Retina (tissue), 1 donor: ENCODE results near the gene SLC6A3.
A peak's percentile ranks its signal among the peaks of the same experiment; 100 is the strongest.

ENCODE experiments used
- DNase-seq: peaks from one replicate; pipeline ENCODE4 v3.0.0-alpha.2; 2016

Gene SLC6A3

DNA sequence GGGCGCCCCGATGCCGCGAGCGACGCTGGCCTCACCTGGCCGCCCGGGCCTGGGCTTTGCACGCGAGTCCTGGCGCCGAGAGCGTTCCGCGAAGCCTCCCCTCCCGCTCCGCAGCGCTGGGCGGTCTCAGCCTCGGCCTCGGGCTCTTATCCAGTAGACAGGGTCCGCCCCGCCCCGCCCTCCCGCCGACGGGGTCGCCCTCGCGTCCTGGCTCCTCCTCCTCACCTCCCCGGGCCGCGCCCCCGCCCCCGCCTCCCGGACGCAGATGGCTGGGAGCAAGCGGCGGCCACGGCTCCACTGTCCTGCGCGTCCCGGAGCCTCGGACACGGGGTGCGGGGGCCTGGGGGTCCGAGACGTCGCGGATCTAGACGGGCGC lies at the start of gene SLC6A3:
SLC6A3 (minus strand) TSS at position 128 of the 376 bp plus-strand sequence. CDS start 2,243 bp downstream, outside the sequence.
- DNase-seq = peak; percentile 67

DNA sequence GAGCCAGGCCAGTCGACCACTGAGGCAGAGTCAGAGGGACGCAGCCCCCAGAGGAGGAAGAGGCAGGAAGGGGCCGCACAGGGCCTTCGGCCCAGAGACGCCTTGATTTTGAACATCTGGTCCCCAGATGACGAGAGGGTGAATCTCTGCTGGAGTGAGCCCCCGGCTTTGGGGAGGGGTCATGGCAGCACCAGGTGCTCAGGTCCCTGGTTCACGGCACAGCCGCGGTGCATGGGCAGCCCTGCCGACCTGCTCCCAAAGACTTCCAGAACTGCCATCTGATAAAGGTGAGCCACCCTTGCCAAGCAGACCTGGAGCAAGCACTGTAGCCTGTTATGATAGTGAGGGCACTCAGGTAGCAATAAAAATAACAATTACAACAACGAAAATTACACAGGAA lies 48.7 kb upstream of the SLC6A3 start:
- no peak for DNase-seq

GRCh38 chr5:1493413-1493812 lies 48.2 kb upstream of the SLC6A3 start:
- no peak for DNase-seq

- DNase-seq = no peak
Observed at GRCh38 chr5:1492757-1493156, 47.5 kb upstream of the SLC6A3 start.

GRCh38 chr5:1490376-1490775 lies 45.1 kb upstream of the SLC6A3 start:
- DNase-seq = no peak

DNA sequence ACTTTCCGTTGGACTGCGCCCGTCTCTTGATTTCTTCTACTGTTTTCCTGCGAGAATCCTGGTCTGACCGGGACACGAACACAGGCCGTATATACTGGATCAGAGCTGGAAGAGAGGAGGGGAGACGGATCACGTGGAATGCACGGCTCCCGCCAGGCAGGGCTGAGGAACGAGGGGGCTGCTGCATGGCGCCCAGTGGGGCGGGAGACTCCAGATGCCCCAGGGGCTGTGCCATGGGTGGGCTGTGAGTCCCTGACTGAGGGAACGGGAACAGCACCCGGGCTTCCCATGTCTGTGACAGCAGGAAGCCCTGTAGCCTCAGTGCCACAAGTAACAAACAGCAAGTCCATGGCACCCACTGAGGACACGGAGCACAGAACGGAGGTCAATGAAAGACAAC lies 44.5 kb upstream of the SLC6A3 start:
- no peak for DNase-seq

GRCh38 chr5:1488882-1489680 lies 43.8 kb upstream of the SLC6A3 start:
- no peak for DNase-seq

DNA sequence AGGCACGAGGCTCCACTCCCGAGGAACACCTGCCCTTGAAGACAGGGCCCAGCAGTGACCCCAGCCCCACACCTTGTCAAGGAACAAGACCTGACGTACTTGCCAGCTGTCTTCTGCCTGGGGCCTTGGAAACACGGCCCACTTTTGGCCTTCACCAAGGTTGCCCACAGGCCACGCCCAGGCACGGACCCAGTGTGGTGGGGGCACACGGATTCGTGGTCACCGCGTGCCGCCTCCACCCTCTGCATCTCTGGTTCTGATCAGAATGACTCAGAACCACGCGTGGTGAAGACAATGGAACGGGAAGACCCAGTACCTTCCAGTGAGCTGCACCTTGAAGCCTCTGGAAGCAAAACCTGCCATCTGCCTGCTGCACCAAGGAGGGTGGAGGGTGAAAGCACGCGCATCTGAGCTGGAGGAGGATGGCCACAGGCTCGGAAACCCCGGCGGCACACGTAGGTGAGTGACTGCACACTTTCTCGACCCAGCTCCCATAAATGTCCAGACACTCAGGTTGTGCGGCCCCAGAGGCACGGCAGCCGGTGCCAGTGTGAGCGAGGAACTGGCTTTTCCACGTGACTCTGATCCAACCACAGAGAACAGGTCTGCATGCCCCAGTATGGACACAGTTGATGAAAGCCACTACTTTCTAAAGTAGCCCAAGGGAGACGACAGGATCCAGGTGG lies 42.0 kb upstream of the SLC6A3 start:
- no peak for DNase-seq

DNA sequence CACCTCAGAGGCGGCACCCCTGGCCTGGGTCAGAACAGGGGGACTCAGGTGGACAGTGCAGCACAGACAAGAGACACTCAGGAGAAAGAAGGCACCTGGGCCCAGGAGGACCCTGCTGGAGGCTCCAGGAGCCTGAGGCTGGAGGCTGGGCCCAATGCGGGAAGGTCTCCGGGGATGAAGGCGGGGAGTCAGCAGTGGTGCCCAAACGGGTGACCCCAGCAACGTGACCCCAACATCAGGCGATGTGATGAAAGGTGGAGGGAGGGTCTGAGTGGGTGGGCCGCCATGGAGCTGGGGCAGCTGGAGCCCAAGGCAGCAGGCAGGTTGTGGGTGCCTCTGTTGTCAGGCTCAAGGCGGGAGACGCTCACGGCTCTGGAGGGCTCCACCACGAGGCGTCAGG lies 41.0 kb upstream of the SLC6A3 start:
- DNase-seq = no peak

DNA sequence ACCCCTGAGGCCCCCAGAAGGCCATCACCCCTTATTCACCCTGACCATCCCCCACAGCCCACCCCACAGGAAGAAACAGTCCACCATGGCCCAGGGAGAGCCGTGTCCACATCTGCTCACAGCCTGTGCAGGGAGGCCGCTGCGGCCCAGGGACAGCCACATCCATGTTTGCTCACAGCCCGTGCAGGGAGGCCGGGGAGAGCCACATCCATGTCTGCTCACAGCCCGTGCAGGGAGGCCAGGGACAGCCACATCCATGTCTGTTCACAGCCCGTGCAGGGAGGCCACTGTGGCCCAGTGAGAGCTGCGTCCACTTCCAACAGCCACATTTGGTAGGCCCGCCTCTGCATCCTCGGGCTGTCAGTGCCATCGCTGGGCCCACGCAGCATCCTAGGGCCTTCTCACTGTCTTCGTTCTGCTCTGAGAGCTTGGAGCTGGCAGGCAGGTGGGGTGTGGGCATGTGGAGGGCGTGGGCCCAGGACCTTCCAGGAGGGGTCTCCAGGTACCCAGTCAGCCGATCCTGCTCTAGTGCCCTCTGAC lies 40.4 kb upstream of the SLC6A3 start:
- no peak for DNase-seq

DNA sequence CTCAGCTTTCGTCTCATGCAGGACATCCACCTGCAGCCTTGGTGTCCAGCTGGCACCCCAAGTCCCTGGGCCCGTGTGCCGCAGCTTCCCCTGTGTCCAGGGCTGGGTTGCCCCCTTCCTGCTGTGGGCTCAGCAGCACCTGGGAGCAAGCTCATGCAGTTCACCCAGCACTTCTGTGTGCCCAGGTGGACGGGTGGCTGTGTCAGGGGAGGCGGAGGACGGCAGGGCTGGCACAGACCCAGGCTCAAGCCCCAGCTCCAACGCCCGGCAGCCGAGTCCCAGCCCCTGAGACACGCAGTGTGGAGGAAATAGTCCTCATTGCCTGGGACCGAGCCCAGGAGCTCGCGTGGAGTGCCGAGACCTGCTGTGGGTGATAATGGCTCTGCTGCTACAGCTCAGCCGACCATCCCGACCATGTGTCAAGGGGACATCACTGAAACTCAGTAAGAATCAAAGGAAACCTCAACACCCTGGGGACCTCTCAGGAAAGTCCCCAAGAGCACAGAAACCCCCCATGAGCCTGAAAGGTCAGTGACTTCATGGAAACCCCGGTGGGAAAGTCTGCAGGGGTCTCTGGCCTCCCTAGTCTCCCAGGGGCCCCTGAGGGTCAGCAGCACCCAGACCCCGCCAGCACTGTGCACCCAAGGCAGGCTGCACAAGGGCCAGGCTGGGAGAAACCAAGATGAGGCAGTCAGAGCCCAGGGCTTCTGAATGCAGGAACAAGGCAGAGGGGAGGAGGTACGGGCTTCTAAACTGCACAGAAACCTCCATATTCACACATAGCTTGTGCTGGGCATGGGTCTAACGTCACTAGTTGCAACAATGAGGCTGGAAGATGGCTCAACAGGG lies 39.7 kb upstream of the SLC6A3 start:
- DNase-seq = no peak

DNA sequence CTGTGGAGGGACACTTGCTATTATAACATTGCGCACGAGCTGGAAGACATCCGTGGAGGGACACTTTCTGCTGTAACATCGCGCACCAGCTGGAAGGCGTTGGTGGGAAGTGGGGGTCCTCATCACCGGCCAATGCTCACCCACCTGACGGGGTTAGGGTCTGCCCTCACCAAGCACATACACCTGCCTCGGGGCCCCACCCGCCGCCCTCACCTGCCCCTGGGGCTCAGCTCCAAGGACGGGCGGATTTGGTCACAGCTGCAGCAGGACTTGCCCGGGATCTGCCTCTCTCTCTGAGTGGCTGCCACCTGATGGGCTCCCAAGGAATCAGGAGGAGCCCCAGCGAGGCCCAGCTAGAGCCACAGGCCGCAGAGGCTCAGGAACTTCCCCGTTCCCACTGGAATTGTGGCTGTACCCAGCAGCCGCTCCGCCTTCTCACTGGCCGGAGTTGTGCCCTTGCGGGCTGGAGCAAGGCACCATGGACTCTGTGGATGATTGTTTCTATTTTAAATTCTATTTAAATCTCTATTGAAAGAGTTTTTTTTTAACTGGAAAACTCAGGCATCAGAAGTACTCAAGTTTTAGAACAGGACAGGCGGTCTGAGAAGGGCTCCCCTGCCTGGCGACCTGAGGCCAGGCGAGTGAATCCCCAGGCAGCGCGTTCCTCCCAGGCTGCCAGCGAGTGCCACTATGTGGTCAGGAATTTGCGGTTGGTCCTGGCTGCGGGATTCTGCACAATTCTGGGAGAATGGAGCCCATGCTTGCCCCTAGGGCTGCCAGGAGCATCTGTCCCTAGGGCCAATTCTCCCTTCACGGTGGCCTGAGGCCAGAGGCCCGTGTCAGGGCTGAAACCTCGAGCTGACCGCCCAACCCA lies 38.9 kb upstream of the SLC6A3 start:
- no peak for DNase-seq

- no peak for DNase-seq
Observed at GRCh38 chr5:1483064-1483463, 37.8 kb upstream of the SLC6A3 start.

- no peak for DNase-seq
Observed at GRCh38 chr5:1481959-1482331, 36.7 kb upstream of the SLC6A3 start.

- no peak for DNase-seq
Observed at GRCh38 chr5:1481266-1481958, 36.2 kb upstream of the SLC6A3 start.

GRCh38 chr5:1480806-1481205 lies 35.6 kb upstream of the SLC6A3 start:
- no peak for DNase-seq

- no peak for DNase-seq
Observed at GRCh38 chr5:1480217-1480616, 35.0 kb upstream of the SLC6A3 start.

GRCh38 chr5:1479581-1480188 lies 34.4 kb upstream of the SLC6A3 start:
- peak; percentile 43 for DNase-seq

GRCh38 chr5:1479066-1479465 lies 33.8 kb upstream of the SLC6A3 start:
- DNase-seq = no peak

- DNase-seq = no peak
Observed at GRCh38 chr5:1478271-1479035, 33.2 kb upstream of the SLC6A3 start.
